ENCODE results near the gene STRN3. TPM values are rescaled to one million over a fixed set of nuclear protein-coding genes. Genes with fewer than 3 reads are reported as not detected.
"Not testable (repeated sequence)": the region's sequence is repeated elsewhere in the genome, so short reads cannot be mapped to it uniquely, and the experiment has no call there.

STRN3 gene
- total RNA-seq, 1 experiment from 2014 or later, result 80.9 TPM

DNA sequence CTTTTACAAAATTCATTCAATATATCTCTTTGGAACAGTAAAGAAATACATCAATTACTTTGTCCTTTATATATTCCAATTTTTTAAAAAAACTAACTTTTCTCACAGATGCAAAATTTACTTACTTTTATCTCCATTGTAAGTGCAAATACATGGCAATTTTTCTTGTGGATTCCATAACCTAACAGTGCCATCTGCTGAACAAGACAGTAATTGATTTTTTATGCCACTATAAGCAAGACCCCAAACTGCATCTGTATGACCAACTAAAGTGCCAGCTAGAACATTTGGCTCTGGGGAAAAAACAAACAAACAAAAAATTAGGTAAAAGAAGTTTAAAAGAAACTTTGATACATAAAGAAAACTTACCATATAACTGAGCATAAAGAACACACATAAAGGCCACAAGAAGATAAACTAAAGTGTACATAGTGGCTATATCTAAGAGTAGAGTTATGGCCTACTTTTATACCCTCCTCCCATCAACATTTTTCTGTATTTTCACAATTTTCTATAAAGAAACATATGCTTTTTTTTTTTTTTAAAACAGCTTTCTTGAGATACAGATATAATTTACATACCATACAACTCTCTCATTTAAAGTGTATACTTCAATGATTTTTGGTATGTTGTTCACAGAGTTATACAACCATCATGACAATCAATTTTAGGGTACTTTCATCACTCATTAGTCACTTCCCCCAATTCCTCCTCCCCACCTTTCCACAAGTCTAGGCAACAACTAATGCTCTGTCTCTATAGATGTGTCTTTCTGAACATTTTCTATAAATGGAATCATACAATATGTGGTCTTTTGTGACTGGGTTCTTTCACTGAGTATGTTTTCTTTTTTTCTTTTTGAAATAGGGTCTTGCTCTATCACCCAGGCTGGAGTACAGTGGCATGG, 119.2 kb downstream of the STRN3 start:
- Histone ChIP-seq H3K27ac (no peak overlapping the region), H3K36me3 (peaks cover 56% of the 10 kb centered on the region), H3K4me1 (no peaks in the 10 kb centered on the region), H3K9me3 (replicated peaks) (no peaks in the 10 kb centered on the region), H3K27me3 (no peaks in the 10 kb centered on the region), H3K4me3 (no peak overlapping the region)
- peak in 1 of 2 experiments; percentile 44 for DNase-seq

DNA sequence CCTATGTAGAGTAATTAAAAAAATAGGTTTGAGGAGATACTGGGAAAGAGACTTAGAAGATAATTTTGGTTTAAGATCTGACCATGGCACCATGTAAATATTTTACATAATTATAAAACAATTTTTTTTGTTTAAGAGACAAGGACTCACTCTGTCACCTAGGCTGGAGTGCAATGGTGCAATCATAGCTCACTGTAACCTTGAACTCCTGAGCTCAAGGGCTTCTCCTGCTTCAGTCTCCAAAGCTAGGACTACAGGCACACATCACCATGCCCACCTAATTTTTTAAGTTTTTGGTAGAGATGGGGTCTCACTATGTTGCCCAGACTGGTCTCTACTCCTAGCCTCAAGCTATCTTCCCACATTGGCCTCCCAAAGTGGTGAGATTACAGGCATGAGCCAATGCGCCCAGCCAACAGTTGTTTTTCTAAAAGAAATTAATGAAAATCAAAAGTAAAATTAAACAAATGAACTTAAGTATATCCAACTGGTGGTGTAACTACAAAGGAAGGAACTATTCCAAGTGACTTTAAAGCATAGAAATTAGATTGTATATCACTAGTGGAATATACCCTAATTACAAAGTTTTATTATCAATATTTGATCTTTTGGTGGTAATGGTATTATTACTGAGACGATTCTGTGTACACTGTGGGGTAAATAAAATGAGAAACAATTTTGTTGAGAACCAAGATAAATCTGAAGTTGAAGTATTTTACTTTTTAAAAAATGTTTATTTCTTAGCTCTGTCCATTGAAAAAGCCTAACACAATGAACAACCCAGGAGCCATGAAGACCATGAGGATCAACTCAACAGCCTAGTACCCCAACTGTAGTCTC, 122.7 kb downstream of the STRN3 start:
- no peak overlapping the region for H3K4me3 ChIP-seq
- no peak for DNase-seq
- H3K27me3 ChIP-seq, result no peaks in the 10 kb centered on the region
- no peaks in the 10 kb centered on the region for H3K4me1 ChIP-seq
- H3K9me3 ChIP-seq (replicated peaks), result no peaks in the 10 kb centered on the region
- peaks cover 51% of the 10 kb centered on the region for H3K36me3 ChIP-seq
- H3K27ac ChIP-seq, result no peak overlapping the region

DNA sequence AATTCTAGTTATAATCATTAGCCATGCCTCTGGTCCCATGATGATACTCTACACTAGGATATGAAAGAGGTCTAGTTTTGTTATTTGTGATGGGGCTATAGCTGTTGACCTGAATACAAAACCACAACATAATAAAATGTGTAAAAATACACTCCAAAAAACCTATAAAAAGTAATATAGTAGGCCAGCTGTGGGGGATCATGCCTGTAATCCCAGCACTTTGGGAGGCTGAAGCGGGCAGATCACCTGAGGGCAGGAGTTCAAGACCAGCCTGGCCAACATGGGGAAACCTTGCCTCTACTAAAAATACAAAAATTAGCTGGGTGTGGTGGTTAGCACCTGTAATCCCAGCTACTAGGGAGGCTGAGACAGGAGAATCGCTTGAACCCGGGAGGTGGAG, 129.1 kb downstream of the STRN3 start:
- H3K36me3 ChIP-seq, result peaks cover 31% of the 10 kb centered on the region
- H3K27me3 ChIP-seq; H3K9me3 ChIP-seq (replicated peaks); H3K27ac ChIP-seq; H3K4me1 ChIP-seq; H3K4me3 ChIP-seq; DNase-seq: not testable (repeated sequence)

DNA sequence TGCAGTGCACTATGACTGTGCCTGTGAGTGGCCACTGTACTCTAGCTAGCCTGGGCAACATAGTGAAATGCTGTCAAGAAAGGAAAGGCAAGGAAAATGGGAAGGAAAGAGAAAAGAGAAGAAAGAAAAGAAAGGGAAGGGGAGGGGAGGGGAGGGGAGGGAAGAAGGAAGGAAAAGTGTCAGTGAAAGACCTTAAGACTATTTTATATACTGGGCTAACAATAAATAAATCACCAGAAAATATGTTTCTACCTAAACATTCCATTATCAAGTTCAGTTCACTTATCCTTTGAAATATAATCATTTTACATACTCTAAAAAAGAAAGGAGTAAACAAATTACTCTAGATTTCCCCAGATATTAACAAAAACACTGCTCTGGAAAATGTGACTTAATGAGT, 129.7 kb downstream of the STRN3 start:
- peaks cover 30% of the 10 kb centered on the region for H3K36me3 ChIP-seq
- no peak for DNase-seq
- H3K9me3 ChIP-seq (replicated peaks), result no peaks in the 10 kb centered on the region
- H3K27me3 ChIP-seq, result no peaks in the 10 kb centered on the region
- no peak overlapping the region for H3K4me3 ChIP-seq
- H3K4me1 ChIP-seq, result no peaks in the 10 kb centered on the region
- H3K27ac ChIP-seq, result no peak overlapping the region

DNA sequence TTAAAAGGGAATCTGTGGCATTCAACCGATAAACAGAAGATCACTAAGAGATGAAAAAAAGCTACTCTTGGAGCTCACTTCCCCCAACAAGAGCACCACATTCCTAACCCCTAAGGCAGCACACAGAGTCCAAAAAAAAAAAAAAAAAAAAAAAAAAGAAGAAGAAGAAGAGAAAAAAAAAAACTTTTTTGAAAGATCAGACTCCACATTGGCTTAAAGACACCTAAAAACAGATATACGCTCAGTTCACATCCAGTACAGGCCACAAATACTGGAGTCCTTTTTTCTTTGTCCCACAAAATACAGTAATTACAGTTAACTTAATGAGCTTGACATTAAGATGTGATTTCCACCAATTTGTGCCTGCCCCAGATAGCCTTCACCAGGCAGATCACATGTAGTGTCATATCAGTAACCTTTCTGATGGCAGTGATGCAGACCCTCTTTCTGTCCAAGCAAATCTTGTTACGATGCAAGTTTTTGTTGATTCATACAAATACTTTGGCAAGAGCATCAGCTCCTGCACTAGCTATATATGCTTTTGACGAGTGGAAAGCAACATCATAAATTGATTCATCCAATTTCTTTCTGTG, 131.2 kb downstream of the STRN3 start:
- DNase-seq, result no peak
- Histone ChIP-seq H3K4me1 (no peaks in the 10 kb centered on the region), H3K27me3 (no peaks in the 10 kb centered on the region), H3K36me3 (peaks cover 30% of the 10 kb centered on the region), H3K4me3 (no peak overlapping the region), H3K9me3 (replicated peaks) (no peaks in the 10 kb centered on the region), H3K27ac (no peak overlapping the region)

DNA sequence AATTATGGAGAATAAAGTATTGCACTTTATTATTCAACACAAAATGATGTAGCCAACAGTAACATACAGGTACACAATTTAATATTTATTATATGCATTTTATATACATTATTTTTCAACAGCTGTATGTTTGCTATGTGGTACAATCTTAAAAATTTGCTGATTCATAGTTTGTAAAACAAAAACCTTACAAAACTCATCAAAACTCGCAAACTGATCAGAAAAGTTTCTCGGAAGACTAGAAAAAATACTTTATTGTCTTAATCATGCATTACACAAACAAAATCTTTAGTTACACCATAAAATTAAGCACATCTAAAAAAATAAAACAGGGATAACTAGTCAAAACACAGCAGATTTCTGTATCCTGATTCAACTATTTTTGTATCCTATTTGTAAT, 132.4 kb downstream of the STRN3 start:
- no peaks in the 10 kb centered on the region for H3K4me1 ChIP-seq
- H3K27me3 ChIP-seq, result no peaks in the 10 kb centered on the region
- H3K27ac ChIP-seq, result no peak overlapping the region
- H3K4me3 ChIP-seq, result no peak overlapping the region
- H3K36me3 ChIP-seq, result peaks cover 27% of the 10 kb centered on the region
- no peaks in the 10 kb centered on the region for H3K9me3 ChIP-seq (replicated peaks)
- no peak for DNase-seq

DNA sequence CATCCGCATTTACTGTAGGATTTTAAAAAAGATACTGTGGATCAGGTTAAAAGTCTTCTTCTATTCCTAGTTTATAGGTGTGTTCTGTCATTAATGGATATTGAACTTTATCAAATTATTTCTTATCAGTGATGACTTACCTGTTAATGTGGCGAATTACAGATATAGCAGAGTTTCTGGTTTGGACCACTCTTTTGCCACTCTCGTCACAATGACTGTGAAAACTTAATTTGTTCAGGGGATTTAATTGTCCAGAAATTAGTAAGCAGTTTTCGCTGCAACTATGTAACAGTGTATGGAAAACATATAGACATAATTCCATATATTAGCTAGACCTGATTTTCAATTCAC, 137.0 kb downstream of the STRN3 start:
- Histone ChIP-seq H3K9me3 (replicated peaks) (no peaks in the 10 kb centered on the region), H3K27me3 (no peaks in the 10 kb centered on the region)

DNA sequence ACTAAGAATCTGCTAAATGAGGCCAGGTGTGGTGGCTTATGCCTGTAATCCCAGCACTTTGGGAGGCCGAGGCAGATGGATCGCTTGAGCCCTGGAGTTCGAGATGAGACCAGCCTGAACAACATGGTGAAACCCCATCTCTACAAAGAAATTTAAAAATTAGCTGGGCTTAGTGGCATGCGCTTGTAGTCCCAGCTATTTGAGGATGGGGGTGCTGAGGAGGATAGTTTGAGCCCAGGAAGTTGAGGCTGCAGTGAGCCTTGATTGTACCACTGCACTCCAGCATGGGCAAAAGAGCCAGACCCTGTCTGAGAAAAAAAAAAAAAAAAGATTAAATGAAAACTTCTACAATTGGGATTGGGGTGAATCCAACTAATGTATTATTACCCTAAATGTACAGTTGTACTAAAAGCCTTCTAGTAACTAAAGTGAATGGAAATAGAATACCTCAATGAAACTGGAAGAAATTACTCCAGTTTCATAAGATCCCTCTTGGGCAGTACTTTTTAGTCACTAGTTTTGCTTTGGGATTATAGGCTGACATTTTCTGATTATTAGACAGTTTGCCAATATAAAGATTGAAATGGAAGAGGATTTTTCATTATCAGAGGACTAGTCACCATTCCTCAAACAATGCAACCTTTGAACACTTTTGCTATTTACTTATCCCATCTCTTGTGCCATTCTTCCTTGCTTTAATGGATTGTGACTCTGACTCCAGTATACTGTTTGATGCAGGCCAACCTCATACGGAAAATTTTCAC, 137.5 kb downstream of the STRN3 start:
- Histone ChIP-seq H3K36me3 (peaks cover 8% of the 10 kb centered on the region; the same call in 1 of the 2 replicates), H3K9me3 (replicated peaks) (no peaks in the 10 kb centered on the region), H3K27me3 (no peaks in the 10 kb centered on the region), H3K4me3 (no peak overlapping the region), H3K27ac (no peak overlapping the region), H3K4me1 (no peaks in the 10 kb centered on the region)
- DNase-seq, result no peak

More for the DNA sequence above, 137.0 kb downstream of the STRN3 start:
- Histone ChIP-seq H3K4me3 (no peak overlapping the region), H3K36me3 (peaks cover 13% of the 10 kb centered on the region), H3K27ac (no peak overlapping the region), H3K4me1 (no peaks in the 10 kb centered on the region)
- no peak for DNase-seq

DNA sequence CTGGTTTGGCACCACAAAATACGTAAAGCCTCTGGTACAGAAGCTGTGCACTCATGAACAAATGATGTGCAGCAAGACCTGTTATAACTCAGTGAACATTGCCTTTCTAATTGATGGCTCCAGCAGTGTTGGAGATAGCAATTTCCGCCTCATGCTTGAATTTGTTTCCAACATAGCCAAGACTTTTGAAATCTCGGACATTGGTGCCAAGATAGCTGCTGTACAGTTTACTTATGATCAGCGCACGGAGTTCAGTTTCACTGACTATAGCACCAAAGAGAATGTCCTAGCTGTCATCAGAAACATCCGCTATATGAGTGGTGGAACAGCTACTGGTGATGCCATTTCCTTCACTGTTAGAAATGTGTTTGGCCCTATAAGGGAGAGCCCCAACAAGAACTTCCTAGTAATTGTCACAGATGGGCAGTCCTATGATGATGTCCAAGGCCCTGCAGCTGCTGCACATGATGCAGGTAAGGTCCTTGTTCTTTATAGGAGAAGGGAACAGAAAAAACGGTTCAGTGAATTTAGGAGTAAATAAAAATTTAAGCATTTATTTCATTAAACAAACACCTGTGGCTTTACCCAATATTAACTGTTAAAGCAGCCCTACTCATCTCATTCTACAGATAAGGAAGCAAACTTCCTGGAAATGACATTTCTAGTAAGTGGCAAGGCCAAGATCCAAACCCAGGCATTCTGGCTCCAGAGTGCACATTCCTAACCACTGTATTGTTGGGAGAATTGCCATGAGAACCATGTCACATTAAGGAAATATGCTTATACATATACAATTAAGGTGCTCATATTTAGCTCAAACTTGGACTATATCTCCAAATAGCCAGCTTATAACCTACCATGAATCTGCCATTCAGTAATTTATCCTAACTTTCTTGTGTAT, 140.1 kb downstream of the STRN3 start:
- peaks cover 2% of the 10 kb centered on the region; the same call in 1 of the 2 replicates for H3K36me3 ChIP-seq
- DNase-seq, result no peak
- no peaks in the 10 kb centered on the region for H3K9me3 ChIP-seq (replicated peaks)
- H3K4me1 ChIP-seq, result no peaks in the 10 kb centered on the region
- no peak overlapping the region for H3K4me3 ChIP-seq
- no peaks in the 10 kb centered on the region for H3K27me3 ChIP-seq
- H3K27ac ChIP-seq, result no peak overlapping the region

DNA sequence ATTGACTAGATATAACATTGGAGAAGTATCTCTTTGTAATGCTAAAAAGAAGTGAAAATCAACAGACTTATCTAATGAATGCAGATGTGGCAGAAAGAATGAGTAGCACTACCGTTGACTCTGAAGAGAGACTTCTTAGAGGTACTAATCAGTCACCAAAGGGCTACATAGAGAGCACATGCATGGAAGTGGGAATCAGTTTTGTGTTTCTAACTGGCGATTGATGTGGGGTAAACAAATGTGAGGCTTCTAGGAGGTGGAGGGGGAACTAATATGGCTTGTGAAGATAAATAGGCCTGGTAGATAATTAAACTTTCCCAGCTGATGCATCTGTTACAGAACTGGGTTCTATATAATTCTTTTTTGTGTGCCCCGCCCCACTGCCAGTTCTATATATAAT, 141.3 kb downstream of the STRN3 start:
- no peaks in the 10 kb centered on the region for H3K27me3 ChIP-seq
- DNase-seq, result no peak
- no peak overlapping the region for H3K4me3 ChIP-seq
- H3K27ac ChIP-seq, result no peak overlapping the region
- H3K36me3 ChIP-seq, result peaks cover 2% of the 10 kb centered on the region; the same call in 1 of the 2 replicates
- no peaks in the 10 kb centered on the region for H3K4me1 ChIP-seq
- no peaks in the 10 kb centered on the region for H3K9me3 ChIP-seq (replicated peaks)

DNA sequence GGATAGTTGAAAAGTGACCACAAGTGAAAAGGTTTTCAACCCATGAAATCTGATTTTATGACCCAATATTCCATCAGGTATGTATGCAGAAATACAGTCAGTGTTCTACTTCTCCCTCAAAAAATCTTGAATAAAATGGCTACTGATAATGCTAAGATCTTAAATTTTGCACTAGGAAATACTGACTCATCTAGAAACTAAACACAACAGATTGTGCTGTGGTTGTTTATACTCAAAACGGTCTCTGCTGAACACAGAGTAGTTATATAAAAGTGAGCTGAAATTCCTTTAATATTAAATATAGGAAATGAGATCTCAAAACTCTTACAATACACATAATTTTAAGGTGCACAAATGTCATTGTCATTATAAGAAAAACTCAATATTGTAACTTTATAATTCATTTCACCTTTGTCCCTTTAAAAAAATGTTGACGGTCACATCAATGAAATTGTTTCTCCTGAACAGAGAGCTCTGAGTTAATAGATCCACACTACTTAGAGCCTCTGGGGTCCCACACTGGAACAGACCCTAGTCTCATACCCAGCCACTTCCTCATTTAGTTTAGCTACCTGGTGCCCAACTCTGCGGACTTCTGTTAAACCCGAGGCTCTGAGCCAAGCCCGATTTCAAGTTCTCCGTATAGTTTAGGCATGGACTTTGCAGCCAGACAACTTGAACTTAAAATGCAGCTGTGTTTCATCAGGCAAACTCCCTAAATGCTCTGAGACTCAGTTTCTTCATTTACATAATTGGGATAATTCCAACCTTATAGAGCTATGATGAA, 142.5 kb downstream of the STRN3 start:
- Histone ChIP-seq H3K27ac (no peak overlapping the region), H3K36me3 (no peaks in the 10 kb centered on the region), H3K4me1 (no peaks in the 10 kb centered on the region), H3K27me3 (no peaks in the 10 kb centered on the region), H3K4me3 (no peak overlapping the region), H3K9me3 (replicated peaks) (no peaks in the 10 kb centered on the region)
- no peak for DNase-seq

DNA sequence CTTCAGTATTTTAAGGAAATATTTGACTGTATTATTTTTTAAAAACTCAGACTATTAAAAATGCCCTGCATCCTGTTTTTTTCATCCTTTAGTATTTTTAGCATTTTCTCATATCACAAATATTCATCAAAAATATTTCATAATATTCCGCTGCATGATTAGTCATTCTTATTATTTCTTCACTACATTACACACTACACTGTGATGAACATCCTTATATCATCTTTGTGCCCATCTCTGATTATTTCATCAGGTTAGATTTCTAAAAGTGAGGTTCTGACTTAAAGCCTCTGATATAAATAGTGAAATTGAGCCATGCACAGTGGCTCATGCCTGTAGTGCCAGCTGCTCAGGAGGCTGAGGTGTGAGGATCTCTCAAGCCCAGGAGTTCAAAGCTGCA, 143.7 kb downstream of the STRN3 start:
- no peaks in the 10 kb centered on the region for H3K36me3 ChIP-seq
- no peaks in the 10 kb centered on the region for H3K4me1 ChIP-seq
- no peaks in the 10 kb centered on the region for H3K27me3 ChIP-seq
- no peak overlapping the region for H3K4me3 ChIP-seq
- no peak overlapping the region for H3K27ac ChIP-seq
- no peaks in the 10 kb centered on the region for H3K9me3 ChIP-seq (replicated peaks)
- DNase-seq, result no peak

DNA sequence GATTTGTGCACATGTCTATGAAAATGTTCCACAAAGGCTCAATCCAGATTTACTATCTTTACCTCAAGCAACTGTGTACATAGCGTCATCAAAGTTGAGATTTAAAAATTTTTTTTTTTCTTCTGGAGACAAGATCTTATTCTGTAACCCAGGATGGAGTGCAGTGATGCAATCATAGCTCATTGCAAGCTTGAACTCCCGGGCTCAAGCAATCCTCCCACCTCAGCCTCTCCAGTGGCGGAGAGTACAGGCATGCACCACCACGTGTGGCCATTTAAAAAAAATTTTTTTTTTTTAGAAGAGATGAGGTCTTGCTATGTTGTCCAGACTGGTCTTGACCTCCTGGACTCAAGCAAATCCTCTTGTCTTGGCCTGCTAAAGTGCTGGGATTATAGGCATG, 149.5 kb downstream of the STRN3 start:
- H3K27me3 ChIP-seq, result no peaks in the 10 kb centered on the region
- no peaks in the 10 kb centered on the region for H3K9me3 ChIP-seq (replicated peaks)
- H3K27ac ChIP-seq, result no peak overlapping the region
- no peak overlapping the region for H3K4me3 ChIP-seq
- no peaks in the 10 kb centered on the region for H3K36me3 ChIP-seq
- no peak for DNase-seq
- H3K4me1 ChIP-seq, result no peaks in the 10 kb centered on the region

Measured in SJCRH30 (cell line).